Peyer's patch (tissue), 4 donors: ENCODE results near the gene PFKL.

ENCODE experiments used
- POLR2A ChIP-seq, 2 donors: fragments of 450-650 bp; IDR thresholded peaks; one replicate each; pipeline ENCODE4 v1.5.1; 2017; ENCODE audit warnings: antibody characterized with exemption in 2 of 2, mild to moderate bottlenecking in 2 of 2, moderate library complexity in 2 of 2
- TF ChIP-seq, protein P1 (sequence below), 6 experiments: fragments of 450-650 bp in 4 of 6; fragments of 200-600 bp in 2 of 6; sonication (generic) in 1 of 6; IDR thresholded peaks; one replicate each; pipeline ENCODE4 v1.5.1; 2017 to 2019; ENCODE audit warnings: antibody characterized with exemption in 6 of 6, mild to moderate bottlenecking in 3 of 6, moderate library complexity in 1 of 6

DNA sequence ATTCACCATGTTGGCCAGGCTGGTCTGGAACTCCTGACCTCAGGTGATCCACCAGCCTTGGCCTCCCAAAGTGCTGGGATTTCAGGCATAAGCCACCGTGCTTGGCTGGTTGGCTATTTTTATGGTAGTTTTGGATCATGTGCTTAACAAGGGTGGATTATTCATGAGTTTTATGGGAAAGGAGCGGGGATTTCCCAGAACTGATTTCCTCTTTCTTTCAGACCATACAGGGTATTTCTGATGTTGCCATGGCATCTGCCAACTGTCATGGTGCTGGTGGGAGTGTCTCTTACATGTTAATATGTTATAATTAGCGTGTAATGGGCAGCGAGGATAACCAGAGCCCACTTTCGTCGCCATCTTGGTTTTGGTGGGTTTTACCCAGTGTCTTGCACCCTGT, 56.8 kb downstream of the PFKL start:
- no peak for TF ChIP-seq POLR2A (IDR thresholded peaks at IDR 0.05)
- TF ChIP-seq, protein P1, sequence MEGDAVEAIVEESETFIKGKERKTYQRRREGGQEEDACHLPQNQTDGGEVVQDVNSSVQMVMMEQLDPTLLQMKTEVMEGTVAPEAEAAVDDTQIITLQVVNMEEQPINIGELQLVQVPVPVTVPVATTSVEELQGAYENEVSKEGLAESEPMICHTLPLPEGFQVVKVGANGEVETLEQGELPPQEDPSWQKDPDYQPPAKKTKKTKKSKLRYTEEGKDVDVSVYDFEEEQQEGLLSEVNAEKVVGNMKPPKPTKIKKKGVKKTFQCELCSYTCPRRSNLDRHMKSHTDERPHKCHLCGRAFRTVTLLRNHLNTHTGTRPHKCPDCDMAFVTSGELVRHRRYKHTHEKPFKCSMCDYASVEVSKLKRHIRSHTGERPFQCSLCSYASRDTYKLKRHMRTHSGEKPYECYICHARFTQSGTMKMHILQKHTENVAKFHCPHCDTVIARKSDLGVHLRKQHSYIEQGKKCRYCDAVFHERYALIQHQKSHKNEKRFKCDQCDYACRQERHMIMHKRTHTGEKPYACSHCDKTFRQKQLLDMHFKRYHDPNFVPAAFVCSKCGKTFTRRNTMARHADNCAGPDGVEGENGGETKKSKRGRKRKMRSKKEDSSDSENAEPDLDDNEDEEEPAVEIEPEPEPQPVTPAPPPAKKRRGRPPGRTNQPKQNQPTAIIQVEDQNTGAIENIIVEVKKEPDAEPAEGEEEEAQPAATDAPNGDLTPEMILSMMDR (IDR thresholded peaks at IDR 0.05): no peak
